ENCODE data around the gene BANK1.

Gene BANK1

GRCh38 chr4:101954975-101955678, 164.6 kb downstream of the BANK1 start:
- in situ Hi-C loops (cut with HindIII; ENCODE audit: low sequenced_read_pairs), result no loop called here

GRCh38 chr4:101956068-101956825, 165.7 kb downstream of the BANK1 start:
- in situ Hi-C loops (cut with HindIII; ENCODE audit: low sequenced_read_pairs), result no loop called here

GRCh38 chr4:101958547-101958946, 168.0 kb downstream of the BANK1 start:
- in situ Hi-C loops (cut with HindIII; ENCODE audit: low sequenced_read_pairs), result no loop called here

GRCh38 chr4:101960431-101960830, 169.9 kb downstream of the BANK1 start:
- in situ Hi-C loops (cut with HindIII; ENCODE audit: low sequenced_read_pairs), result no loop called here

- in situ Hi-C loops (cut with HindIII; ENCODE audit: low sequenced_read_pairs), result no loop called here
Observed at GRCh38 chr4:101961144-101961543, 170.6 kb downstream of the BANK1 start.

- in situ Hi-C loops (cut with HindIII; ENCODE audit: low sequenced_read_pairs), result no loop called here
Observed at GRCh38 chr4:101967697-101968346, 177.3 kb downstream of the BANK1 start.

- in situ Hi-C loops (cut with HindIII; ENCODE audit: low sequenced_read_pairs), result no loop called here
Observed at GRCh38 chr4:101968364-101968763, 177.8 kb downstream of the BANK1 start.

- in situ Hi-C loops (cut with HindIII; ENCODE audit: low sequenced_read_pairs), result no loop called here
Observed at GRCh38 chr4:101969965-101970364, 179.4 kb downstream of the BANK1 start.

GRCh38 chr4:101970547-101971155, 180.1 kb downstream of the BANK1 start:
- in situ Hi-C loops (cut with HindIII; ENCODE audit: low sequenced_read_pairs), result no loop called here

GRCh38 chr4:101972791-101973190, 182.3 kb downstream of the BANK1 start:
- in situ Hi-C loops (cut with HindIII; ENCODE audit: low sequenced_read_pairs), result no loop called here

GRCh38 chr4:101973361-101973760, 182.8 kb downstream of the BANK1 start:
- in situ Hi-C loops (cut with HindIII; ENCODE audit: low sequenced_read_pairs), result no loop called here

- in situ Hi-C loops (cut with HindIII; ENCODE audit: low sequenced_read_pairs), result no loop called here
Observed at GRCh38 chr4:101977076-101977475, 186.5 kb downstream of the BANK1 start.

GRCh38 chr4:101981756-101982155, 191.2 kb downstream of the BANK1 start:
- in situ Hi-C loops (cut with HindIII; ENCODE audit: low sequenced_read_pairs), result no loop called here

- in situ Hi-C loops (cut with HindIII; ENCODE audit: low sequenced_read_pairs), result no loop called here
Observed at GRCh38 chr4:101983835-101984234, 193.3 kb downstream of the BANK1 start.

- in situ Hi-C loops (cut with HindIII; ENCODE audit: low sequenced_read_pairs), result no loop called here
Observed at GRCh38 chr4:101987623-101988243, 197.2 kb downstream of the BANK1 start.

GRCh38 chr4:101989551-101989950, 199.0 kb downstream of the BANK1 start:
- in situ Hi-C loops (cut with HindIII; ENCODE audit: low sequenced_read_pairs), result no loop called here

GRCh38 chr4:101992446-101992845, 201.9 kb downstream of the BANK1 start:
- in situ Hi-C loops (cut with HindIII; ENCODE audit: low sequenced_read_pairs), result no loop called here

GRCh38 chr4:101993002-101993841, 202.7 kb downstream of the BANK1 start:
- in situ Hi-C loops (cut with HindIII; ENCODE audit: low sequenced_read_pairs), result no loop called here

- in situ Hi-C loops (cut with HindIII; ENCODE audit: low sequenced_read_pairs), result no loop called here
Observed at GRCh38 chr4:101993842-101994775, 203.6 kb downstream of the BANK1 start.
